GM18520 (cell line): ENCODE results near the gene MRPL21.
"Not testable (repeated sequence)": the region's sequence is repeated elsewhere in the genome, so short reads cannot be mapped to it uniquely, and the experiment has no call there.

Experiments
- ATAC-seq: cut with Tn5 transposase; IDR thresholded peaks from one replicate; pipeline ENCODE4 v1.9.1; 2021; ENCODE audit not compliant: unreplicated experiment

MRPL21 gene

GRCh38 chr11:68913188-68913587 is 9.6 kb upstream of the MRPL21 start:
- ATAC-seq = no peak

GRCh38 chr11:68912254-68912653 is 8.6 kb upstream of the MRPL21 start:
- ATAC-seq = no peak

GRCh38 chr11:68911731-68912130 is 8.1 kb upstream of the MRPL21 start:
- no peak for ATAC-seq

- ATAC-seq = no peak
These were observed 7.3 kb upstream of the MRPL21 start for GRCh38 chr11:68910965-68911364.

- no peak for ATAC-seq
These were observed 4.6 kb upstream of the MRPL21 start for GRCh38 chr11:68908273-68908672.

- no peak for ATAC-seq
These were observed 2.1 kb upstream of the MRPL21 start for GRCh38 chr11:68905421-68906360.

GRCh38 chr11:68904248-68904847 is 716 bp upstream of the MRPL21 start:
- no peak for ATAC-seq

GRCh38 chr11:68900835-68901381 is 2.7 kb downstream of the MRPL21 start:
- no peak for ATAC-seq

GRCh38 chr11:68897441-68897840 is 6.2 kb downstream of the MRPL21 start:
- no peak for ATAC-seq

GRCh38 chr11:68896171-68896959 is 7.3 kb downstream of the MRPL21 start:
- ATAC-seq = no peak

GRCh38 chr11:68893282-68893681 is 10.3 kb downstream of the MRPL21 start:
- no peak for ATAC-seq

- no peak for ATAC-seq
These were observed 11.1 kb downstream of the MRPL21 start for GRCh38 chr11:68892576-68892975.

GRCh38 chr11:68891351-68891948 is 12.2 kb downstream of the MRPL21 start:
- ATAC-seq = no peak

- ATAC-seq = no peak
These were observed 13.0 kb downstream of the MRPL21 start for GRCh38 chr11:68890490-68891231.

GRCh38 chr11:68889948-68890446 is 13.6 kb downstream of the MRPL21 start:
- ATAC-seq = no peak

GRCh38 chr11:68884827-68885226 is 18.8 kb downstream of the MRPL21 start:
- not testable (repeated sequence) for ATAC-seq

GRCh38 chr11:68882391-68882790 is 21.2 kb downstream of the MRPL21 start:
- no peak for ATAC-seq

- no peak for ATAC-seq
These were observed 22.3 kb downstream of the MRPL21 start for GRCh38 chr11:68881320-68881719.

- ATAC-seq = no peak
These were observed 22.8 kb downstream of the MRPL21 start for GRCh38 chr11:68880851-68881250.

GRCh38 chr11:68878022-68878421 is 25.6 kb downstream of the MRPL21 start:
- ATAC-seq = no peak
